Measurements from ENCODE around the gene TLX2. TPM values are rescaled to one million over a fixed set of nuclear protein-coding genes. Genes with fewer than 3 reads are reported as not detected.
A peak's percentile ranks its signal among the peaks of the same experiment; 100 is the strongest.
"Not testable (repeated sequence)": the region's sequence is repeated elsewhere in the genome, so short reads cannot be mapped to it uniquely, and the experiment has no call there.

The TLX2 gene
- polyA plus RNA-seq = not detected

DNA sequence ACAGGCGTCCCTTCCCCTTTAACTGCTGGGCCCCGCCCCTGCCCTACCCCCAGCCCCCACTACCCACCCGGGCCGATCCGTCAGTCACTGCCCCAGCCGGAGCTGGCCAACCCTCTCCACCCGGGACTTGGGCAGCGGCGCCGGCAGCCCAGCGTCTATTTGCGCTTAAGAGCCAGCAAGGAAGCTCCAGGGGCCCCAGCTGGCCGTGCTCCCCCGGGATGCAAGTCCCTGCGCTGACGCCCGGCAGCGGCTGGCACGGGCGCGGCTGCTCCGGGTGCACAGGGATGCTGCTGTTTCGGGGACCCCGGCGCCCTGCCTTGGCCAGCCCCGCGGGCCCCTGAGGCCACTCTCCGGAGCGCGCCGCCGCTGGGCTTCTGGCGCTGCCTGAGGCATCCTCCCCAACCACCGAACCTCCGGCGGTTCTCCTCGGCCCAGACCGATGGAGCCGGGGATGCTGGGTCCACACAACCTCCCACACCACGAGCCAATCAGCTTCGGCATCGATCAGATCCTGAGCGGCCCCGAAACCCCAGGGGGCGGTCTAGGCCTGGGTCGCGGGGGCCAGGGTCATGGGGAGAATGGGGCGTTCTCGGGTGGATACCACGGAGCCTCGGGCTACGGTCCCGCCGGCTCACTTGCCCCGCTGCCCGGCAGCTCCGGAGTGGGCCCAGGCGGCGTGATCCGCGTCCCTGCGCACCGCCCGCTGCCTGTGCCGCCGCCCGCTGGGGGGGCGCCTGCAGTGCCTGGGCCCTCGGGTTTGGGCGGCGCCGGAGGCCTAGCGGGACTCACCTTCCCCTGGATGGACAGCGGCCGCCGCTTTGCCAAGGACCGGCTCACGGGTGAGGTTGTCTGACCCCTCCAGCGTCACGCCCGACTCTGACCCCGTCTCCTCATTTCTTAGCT is at the start of gene TLX2:
TLX2 (plus strand) TSS at position 83 of the 903 bp plus-strand sequence; CDS start at position 440, 357 bp downstream.
- Mint-ChIP-seq H3K9me3 (no peaks in the 10 kb centered on the region), H3K4me3 (peak within 1 kb of the TSS; percentile 63 to 83 (median 74)), H3K27ac (peak within 1 kb of the TSS in 1 of 3 donors; percentile 20), H3K27me3 (peaks cover 54% of the 10 kb centered on the region), H3K36me3 (peaks cover 4% of the 10 kb centered on the region), H3K4me1 (peaks cover 10 to 12% (median 12%) of the 10 kb centered on the region in 3 donors)

DNA sequence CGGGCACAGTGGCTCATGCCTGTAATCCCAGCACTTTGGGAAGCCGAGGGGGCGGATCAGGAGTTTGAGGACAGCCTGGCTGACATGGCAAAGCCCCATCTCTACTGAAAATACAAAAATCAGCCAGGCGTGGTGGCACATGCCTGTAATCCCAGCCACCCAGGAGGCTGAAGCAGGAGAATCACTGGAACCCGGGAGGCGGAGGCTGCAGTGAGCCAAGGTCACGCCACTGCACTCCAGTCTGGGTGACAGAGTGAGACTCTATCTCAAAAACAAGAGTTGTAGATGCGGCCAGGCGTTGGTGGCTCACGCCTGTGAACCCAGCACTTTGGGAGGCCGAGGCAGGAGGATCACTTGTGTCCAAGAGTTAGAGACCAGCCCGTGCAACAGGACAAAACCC is 43.5 kb upstream of the TLX2 start:
- H3K27ac Mint-ChIP-seq = peak overlapping the region; percentile 67 to 96 (median 89)
- H3K36me3 Mint-ChIP-seq, H3K27me3 Mint-ChIP-seq, H3K9me3 Mint-ChIP-seq: not testable (repeated sequence)
- H3K4me1 Mint-ChIP-seq = peaks cover 12 to 21% (median 13%) of the 10 kb centered on the region in 3 donors
- peak overlapping the region; percentile 30 to 87 (median 72) for H3K4me3 Mint-ChIP-seq

DNA sequence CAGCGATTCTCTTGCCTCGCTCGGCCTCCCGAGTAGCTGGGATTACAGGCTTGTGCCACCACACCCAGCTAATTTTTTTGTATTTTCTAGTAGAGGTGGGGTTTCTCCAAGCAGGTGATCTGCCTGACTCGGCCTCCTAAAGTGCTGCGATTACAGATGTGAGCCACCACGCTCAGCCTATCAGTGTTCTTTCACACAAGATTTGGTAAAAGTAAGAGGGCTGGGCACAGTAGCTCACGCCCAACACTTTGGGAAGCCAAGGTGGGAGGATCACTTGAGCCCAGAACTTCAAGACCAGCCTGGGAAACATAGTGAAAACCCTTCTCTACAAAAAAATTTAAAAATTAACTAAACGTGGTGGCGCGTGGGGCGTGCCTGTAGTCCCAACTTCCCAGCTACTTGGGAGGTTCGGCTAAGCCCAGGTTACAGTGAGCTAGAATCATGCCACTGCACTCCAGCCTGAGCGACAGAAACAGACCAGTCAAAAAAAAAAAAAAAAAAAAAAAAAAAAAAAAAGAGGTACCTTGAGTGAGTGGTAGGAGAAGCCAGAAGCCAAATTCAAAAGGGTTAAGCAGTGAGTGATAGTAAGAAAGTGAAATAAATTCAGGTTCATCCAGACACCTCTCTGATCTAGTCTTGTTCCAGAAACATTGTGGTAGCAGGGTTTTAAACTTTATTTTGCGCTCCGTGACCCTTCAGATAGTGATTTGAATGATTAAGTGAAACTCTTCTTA is 42.8 kb upstream of the TLX2 start:
- Mint-ChIP-seq H3K27ac (peak overlapping the region; percentile 97 to 99 (median 98)), H3K4me3 (peak overlapping the region; percentile 91 to 97 (median 93)), H3K4me1 (peaks cover 9 to 21% (median 10%) of the 10 kb centered on the region in 3 donors), H3K27me3 (no peaks in the 10 kb centered on the region), H3K9me3 (no peaks in the 10 kb centered on the region), H3K36me3 (peaks cover 2% of the 10 kb centered on the region)

DNA sequence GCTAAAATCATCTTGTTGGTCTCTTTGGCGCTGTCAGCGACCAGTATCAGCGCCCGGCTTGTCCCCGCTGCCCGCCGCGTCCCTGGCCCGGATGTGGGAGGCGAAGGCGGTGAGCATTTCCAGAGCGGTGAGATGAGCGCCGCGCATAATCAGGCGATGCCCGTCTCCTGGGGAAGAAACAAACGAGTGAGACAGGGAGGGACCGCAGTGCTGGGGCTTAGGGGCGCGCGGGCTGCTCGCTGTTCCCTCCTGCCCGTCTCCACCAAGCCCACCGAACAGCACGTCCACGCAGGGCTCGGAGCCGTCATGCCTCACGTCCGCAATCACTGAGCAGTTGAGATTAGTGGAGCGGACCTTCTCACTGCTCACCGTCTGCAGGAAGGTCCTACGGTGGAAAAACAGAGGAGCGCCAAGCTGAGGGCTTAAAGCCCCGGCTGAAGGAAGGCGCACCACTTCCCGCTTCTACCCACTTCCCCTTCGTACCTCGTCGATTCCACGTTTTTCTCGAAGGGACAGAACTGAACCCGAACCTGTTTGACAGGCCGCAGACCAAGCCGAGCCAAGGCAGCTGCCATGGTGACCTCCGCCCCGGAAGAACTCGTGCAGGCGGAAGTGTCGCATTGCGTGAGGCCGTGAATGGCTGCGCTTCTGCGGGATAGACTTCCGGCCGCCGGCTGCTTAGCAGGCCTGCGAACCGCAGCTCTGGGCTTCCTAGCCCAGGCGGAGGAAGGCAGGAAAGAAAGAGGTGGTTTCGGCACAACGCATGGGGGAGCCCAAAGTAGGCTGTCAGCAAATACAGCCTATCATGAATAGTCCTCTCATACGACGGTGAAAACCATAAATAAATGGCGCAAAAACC is 41.9 kb upstream of the TLX2 start, which contains the start of gene MRPL53:
MRPL53 (minus strand) TSS at position 595 of the 859 bp plus-strand sequence; CDS start at position 575, 20 bp downstream.
- peaks cover 9 to 21% (median 10%) of the 10 kb centered on the region in 3 donors for H3K4me1 Mint-ChIP-seq
- peak within 1 kb of the TSS; percentile 91 to 97 (median 93) for H3K4me3 Mint-ChIP-seq
- peak within 1 kb of the TSS; percentile 97 to 99 (median 98) for H3K27ac Mint-ChIP-seq
- H3K36me3 Mint-ChIP-seq = peaks cover 4% of the 10 kb centered on the region
- H3K27me3 Mint-ChIP-seq = no peaks in the 10 kb centered on the region
- H3K9me3 Mint-ChIP-seq = no peaks in the 10 kb centered on the region

DNA sequence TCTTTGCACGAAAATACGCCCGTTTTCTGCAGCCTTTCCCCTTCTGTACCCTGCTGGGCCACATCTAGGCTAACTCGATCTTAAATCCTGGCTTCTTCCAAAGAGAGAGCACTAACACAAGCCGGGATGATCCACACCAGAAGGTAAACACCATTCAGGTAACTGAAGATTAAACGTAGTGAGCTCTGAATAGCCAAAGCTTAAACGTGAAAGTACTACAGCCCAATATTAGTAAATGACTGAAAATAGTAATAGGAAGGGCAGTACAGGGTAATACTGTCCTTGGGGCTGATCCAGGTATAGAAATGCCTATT is 41.3 kb upstream of the TLX2 start:
- Mint-ChIP-seq H3K9me3 (no peaks in the 10 kb centered on the region), H3K27me3 (no peaks in the 10 kb centered on the region), H3K36me3 (peaks cover 4% of the 10 kb centered on the region), H3K27ac (peak overlapping the region; percentile 97 to 99 (median 98)), H3K4me1 (peaks cover 9 to 21% (median 10%) of the 10 kb centered on the region in 3 donors), H3K4me3 (peak overlapping the region; percentile 91 to 97 (median 93))

DNA sequence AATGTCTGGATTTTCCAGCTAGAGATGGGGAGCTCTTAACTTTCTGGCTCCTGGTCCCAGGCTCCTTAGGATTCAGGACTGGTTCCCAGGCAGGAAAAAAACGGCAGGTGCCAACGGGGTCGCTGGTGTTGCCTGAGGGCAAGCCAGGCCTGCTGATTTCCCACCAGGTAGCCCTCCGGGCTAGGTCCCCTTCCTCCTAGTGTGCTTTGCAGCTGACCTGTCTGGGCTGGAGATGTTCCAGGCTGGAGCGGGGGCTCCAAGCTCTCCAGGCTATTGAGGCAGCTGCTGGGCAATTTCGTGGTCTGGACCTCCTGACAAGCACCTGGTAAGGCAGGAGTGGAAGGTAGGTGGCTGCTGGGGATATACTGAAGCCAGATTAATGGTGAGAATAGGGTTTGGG is 39.8 kb upstream of the TLX2 start:
- Mint-ChIP-seq H3K9me3 (no peaks in the 10 kb centered on the region), H3K4me1 (peaks cover 9 to 25% (median 10%) of the 10 kb centered on the region in 3 donors), H3K27ac (peak overlapping the region in 1 of 3 donors; percentile 26), H3K27me3 (no peaks in the 10 kb centered on the region), H3K36me3 (peaks cover 6% of the 10 kb centered on the region), H3K4me3 (peak overlapping the region in 1 of 4 donors; percentile 57)

DNA sequence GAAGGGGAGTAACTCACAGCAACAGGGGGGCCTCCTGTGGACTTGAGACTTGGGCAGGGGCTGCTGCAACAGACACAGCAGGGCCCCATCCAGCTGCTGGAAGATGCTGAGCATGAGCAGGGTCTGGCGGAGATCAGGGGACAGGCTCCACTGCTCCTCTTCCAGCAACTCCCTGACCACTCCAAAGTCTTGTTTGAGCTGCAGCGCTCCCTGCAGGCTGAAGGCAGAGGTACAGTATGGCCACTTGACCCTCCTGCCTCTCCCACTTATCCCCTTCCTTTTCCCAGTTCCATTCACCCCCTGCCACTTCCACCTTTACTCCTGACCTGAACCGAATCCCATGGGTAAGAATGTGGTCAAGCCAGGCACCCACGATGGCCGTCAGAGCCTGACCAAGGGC is 39.4 kb upstream of the TLX2 start:
- peaks cover 7 to 25% (median 11%) of the 10 kb centered on the region in 3 donors for H3K4me1 Mint-ChIP-seq
- peaks cover 6% of the 10 kb centered on the region for H3K36me3 Mint-ChIP-seq
- H3K27me3 Mint-ChIP-seq = no peaks in the 10 kb centered on the region
- no peaks in the 10 kb centered on the region for H3K9me3 Mint-ChIP-seq
- H3K4me3 Mint-ChIP-seq = peak overlapping the region in 1 of 4 donors; percentile 57
- peak overlapping the region in 1 of 3 donors; percentile 26 for H3K27ac Mint-ChIP-seq

DNA sequence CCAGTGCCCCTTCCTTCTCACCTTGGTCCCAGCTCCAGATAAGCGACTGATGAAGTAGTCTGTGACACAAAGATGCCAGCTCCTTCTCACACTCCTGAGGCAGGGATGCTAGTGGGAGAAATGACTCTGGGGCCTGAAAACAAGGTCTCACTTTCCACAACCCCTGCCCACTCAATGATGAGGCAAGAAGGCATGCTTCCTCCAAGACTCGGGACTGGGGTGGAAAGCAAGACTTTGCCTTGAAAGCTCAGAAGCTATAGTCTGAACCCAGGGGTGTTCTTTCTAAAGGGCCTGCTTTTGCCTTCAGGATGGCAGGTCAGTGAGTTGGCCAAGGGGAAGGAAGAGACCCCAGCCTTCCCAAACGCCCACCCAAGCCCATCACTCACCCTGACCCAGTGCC is 32.8 kb upstream of the TLX2 start:
- Mint-ChIP-seq H3K9me3 (no peaks in the 10 kb centered on the region), H3K27ac (no peak overlapping the region), H3K4me1 (peaks cover 12 to 20% (median 20%) of the 10 kb centered on the region in 3 donors), H3K36me3 (peaks cover 8% of the 10 kb centered on the region), H3K4me3 (peak overlapping the region; percentile 83 to 100 (median 95)), H3K27me3 (no peaks in the 10 kb centered on the region)

DNA sequence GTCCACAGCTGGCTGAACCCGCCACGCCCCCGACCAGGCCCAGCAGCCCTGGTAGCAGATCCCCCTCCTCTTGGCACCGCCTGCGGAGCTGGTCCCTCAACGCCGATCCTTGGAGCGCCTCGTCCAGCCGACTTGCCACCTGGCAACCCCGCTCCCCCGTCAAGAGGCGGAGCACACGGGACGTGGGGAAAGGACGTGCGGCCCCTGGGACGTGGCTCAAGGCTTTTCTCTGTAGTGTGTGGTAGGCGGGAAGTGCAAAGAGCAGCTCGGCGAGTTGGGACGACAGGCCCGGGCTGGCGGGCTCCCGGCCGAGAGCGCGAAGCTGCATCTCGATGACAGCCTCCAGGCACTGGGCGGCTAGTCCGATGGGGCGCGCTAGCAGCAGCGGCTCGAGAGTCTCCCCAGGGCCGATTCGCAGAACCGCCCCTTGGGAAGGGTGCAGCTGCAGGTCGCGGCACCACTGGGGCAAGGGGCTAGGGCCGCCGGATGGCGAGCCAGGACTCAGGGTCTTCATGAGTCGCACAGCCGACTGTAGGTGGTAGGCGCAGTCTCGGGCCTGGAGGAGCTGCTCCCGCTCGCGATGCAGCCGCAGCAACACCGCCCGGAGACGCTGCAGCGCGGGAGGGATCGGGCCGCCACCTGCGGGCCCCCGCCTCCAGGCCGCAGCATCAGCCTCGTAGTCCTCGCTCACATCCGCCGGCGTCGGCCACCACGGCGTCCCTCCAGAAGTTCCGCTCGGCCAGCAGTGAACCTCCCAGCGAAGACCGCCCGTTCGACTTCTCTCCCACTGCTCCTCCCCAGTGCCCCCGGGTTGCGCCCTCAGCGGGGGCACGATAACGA is 32.1 kb upstream of the TLX2 start:
- H3K36me3 Mint-ChIP-seq = peaks cover 6% of the 10 kb centered on the region
- H3K27ac Mint-ChIP-seq = peak overlapping the region; percentile 66 to 99 (median 97)
- H3K4me3 Mint-ChIP-seq = peak overlapping the region; percentile 90 to 100 (median 100)
- no peaks in the 10 kb centered on the region for H3K9me3 Mint-ChIP-seq
- H3K27me3 Mint-ChIP-seq = no peaks in the 10 kb centered on the region
- peaks cover 12 to 22% (median 20%) of the 10 kb centered on the region in 3 donors for H3K4me1 Mint-ChIP-seq

DNA sequence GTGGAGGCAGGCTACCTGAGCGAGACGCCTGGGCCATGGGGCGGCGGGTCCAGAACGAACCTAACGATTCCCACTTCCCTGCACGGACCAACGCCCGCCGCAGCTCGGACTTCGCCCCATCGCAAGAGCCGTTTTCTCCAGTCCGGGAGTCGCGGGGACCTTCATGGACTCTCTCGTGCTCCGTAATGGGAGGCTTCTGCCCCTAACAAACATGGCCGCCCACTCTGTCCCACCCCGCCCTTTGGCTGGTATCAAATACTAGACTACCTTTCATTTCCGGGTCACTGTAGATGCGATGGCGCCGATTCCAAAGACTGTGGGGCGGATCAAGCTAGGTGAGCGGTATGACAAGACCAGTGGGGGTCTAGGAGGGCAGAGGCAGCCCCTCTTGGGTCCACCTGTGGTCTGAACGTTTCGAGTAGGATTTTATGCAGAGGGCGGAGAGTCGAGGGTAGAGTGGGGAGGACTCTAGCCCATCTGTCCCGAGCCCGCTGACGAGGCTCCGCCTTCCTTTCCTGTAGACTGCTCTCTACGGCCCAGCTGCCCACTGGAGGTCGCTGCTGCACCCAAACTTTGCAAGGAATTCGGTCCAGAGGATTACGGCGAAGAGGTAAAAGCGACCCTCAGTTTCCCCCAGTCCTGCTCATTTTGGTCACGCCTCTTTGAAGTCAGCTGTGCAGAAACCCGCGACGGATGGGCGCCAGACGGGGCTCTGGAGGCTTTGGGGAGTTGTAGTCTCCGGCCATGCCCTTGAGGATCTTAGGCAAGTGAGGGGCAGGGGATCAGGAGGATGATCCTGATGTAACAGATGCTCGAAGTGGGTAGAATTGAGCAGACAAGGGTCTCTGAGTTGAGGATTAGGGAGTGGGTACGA is 31.2 kb upstream of the TLX2 start, which contains the start of the genes CCDC142 and TTC31:
CCDC142 (minus strand) TSS at position 198 of the 874 bp plus-strand sequence; CDS start at position 37, 161 bp downstream.
TTC31 (plus strand) TSS at position 281 of the 874 bp plus-strand sequence; CDS start at position 296, 15 bp downstream.
- peak within 1 kb of the TSS; percentile 66 to 99 (median 97) for H3K27ac Mint-ChIP-seq
- H3K4me3 Mint-ChIP-seq = peak within 1 kb of the TSS; percentile 90 to 100 (median 100)
- H3K4me1 Mint-ChIP-seq = peaks cover 12 to 22% (median 20%) of the 10 kb centered on the region in 3 donors
- no peaks in the 10 kb centered on the region for H3K27me3 Mint-ChIP-seq
- H3K36me3 Mint-ChIP-seq = peaks cover 6% of the 10 kb centered on the region
- H3K9me3 Mint-ChIP-seq = no peaks in the 10 kb centered on the region

DNA sequence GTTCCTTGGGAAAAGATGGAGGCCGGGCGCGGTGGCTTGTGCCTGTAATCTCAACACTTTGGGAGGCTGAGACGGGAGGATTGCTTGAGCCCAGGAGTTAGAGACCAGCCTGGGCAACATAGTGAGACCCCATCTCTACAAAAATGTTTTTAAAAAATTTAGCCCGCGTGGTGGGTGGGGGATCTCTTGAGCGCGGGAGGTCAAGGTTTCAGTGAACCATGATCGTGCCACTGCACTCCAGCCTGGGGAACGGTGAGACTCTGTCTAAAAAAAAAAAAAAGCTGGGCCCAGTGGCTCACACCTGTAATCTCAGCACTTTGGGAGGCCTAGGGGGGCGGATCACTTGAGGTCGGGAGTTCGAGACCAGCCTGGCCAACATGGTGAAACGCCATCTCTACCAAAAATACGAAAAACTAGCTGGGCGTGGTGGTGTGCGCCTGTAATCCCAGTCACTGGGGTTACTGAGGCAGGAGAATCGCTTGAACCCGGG is 30.5 kb upstream of the TLX2 start:
- peaks cover 12 to 22% (median 20%) of the 10 kb centered on the region in 3 donors for H3K4me1 Mint-ChIP-seq
- not testable (repeated sequence) for H3K27me3 Mint-ChIP-seq
- H3K27ac Mint-ChIP-seq = peak overlapping the region in 2 of 3 donors; percentile 66 to 97

DNA sequence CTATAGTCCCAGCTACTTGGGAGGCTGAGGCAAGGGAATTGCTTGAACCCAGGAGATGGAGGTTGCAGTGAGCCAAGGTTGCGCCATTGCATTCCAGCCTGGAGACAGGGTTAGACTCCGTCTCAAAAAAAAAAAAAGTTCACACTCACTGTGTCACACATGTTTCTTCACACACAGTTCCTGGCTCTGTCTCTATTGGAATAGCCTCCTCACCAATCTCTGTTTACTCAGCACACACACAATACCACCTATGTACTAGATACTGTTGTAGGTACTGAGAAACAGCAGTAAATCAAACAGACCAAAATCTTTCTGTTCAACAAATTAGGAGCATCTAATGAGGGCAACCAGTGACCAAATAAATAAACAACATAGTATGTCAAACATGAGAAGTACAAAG is 28.1 kb upstream of the TLX2 start:
- H3K27me3 Mint-ChIP-seq = no peaks in the 10 kb centered on the region

More for the DNA sequence above, 30.5 kb upstream of the TLX2 start:
- H3K4me3 Mint-ChIP-seq = peak overlapping the region; percentile 90 to 100 (median 100)
- not testable (repeated sequence) for H3K9me3 Mint-ChIP-seq, H3K36me3 Mint-ChIP-seq

More for the DNA sequence above, 28.1 kb upstream of the TLX2 start:
- H3K4me1 Mint-ChIP-seq = peaks cover 8 to 15% (median 14%) of the 10 kb centered on the region in 3 donors
- no peak overlapping the region for H3K4me3 Mint-ChIP-seq
- H3K9me3 Mint-ChIP-seq = no peaks in the 10 kb centered on the region
- H3K36me3 Mint-ChIP-seq = peaks cover 9% of the 10 kb centered on the region
- H3K27ac Mint-ChIP-seq = no peak overlapping the region

Measured in IgD-negative memory B cell (primary cell).